ENCODE measurements around the gene ACER3. TPM values are rescaled to one million over a fixed set of nuclear protein-coding genes. Genes with fewer than 3 reads are reported as not detected.

ACER3 gene
- total and polyA plus RNA-seq, 2 donors (not counting 1 experiment from before 2014, with no cell fraction given): 3.3 to 12.9 TPM

DNA sequence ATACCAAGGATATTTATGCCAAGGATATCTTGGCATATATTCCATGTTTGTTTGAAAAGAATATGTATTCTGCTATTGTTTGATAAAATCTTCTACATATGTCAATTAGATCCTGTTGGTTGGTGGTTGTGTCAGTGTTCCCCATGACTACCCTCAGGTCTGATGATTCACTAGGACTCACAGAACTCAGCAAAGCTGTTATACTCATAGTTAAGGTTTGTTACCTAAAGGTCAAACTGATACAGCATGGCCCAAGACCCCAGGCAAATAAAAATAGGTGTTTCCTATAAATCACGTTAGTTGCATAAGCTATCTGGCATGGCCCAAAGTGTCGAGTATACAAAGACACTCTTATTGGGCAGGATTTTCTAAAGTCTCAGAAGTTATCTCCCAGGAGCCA is 143.2 kb downstream of the ACER3 start:
- Histone ChIP-seq H3K9ac (ENCODE audit: low read length) (no peak overlapping the region), H3K36me3 (replicated peaks in 1 of 2; ENCODE audit: control extremely low read depth in 1 of 2, control insufficient read depth in 1 of 2, extremely low read depth in 1 of 2, insufficient read depth in 2 of 2, low read length in 1 of 2) (no peaks in the 10 kb centered on the region), H2AFZ (ENCODE audit: insufficient read depth, low read depth, low read length, poor library complexity, severe bottlenecking) (no peak overlapping the region), H3K4me2 (replicated peaks; ENCODE audit: low read depth, low read length, poor library complexity, severe bottlenecking) (no peak overlapping the region), H3K4me3 (ENCODE audit: control extremely low read depth in 1 of 5, extremely low read depth in 1 of 5, insufficient read depth in 1 of 5, low read depth in 2 of 5, low read length in 4 of 5) (no peak overlapping the region), H3K9me3 (ENCODE audit: control extremely low read depth in 1 of 3, control insufficient read depth in 2 of 3, insufficient read depth in 1 of 3, low read length in 2 of 3) (peaks cover 0 to 3% (median 0%) of the 10 kb centered on the region in 3 donors), H3K4me1 (ENCODE audit: control insufficient read depth in 2 of 2, insufficient read depth in 2 of 2, low read length in 2 of 2) (no peaks in the 10 kb centered on the region), H3K27me3 (replicated peaks in 1 of 4; ENCODE audit: control extremely low read depth in 1 of 4, control insufficient read depth in 3 of 4, insufficient read depth in 4 of 4, low read length in 3 of 4) (no peaks in the 10 kb centered on the region), H4K20me1 (ENCODE audit: control insufficient read depth, insufficient read depth, low read length, poor library complexity, severe bottlenecking) (no peaks in the 10 kb centered on the region), H3K27ac (ENCODE audit: low read length in 2 of 2) (no peak overlapping the region), H3K79me2 (ENCODE audit: control insufficient read depth, insufficient read depth, low read length) (no peaks in the 10 kb centered on the region)
- no peak for ATAC-seq (ENCODE audit: low read depth)
- intact Hi-C loops (cut with micrococcal nuclease): no loop called here
- 76% methylated on average over 2 of the region's 2 CpGs for WGBS (ENCODE audit: insufficient coverage)
- no peak for TF ChIP-seq CTCF (IDR thresholded peaks at IDR 0.05)
- no peak for TF ChIP-seq EZH2 (IDR thresholded peaks at IDR 0.05; ENCODE audit: borderline replicate concordance, insufficient read depth, low read depth, low read length, poor library complexity, severe bottlenecking)
- H3K9me3 Mint-ChIP-seq (ENCODE audit: insufficient read depth): no peaks in the 10 kb centered on the region
- ChIA-PET CTCF (interaction anchor here (0.8 kb wide), 1 partner anchor 124 kb away, joined by 3 read pairs; no protein-coding TSS in a partner anchor), POLR2A (no interaction called here)
- H3K27ac Mint-ChIP-seq: no peak overlapping the region
- no peak for DNase-seq
- no peaks in the 10 kb centered on the region for H3K4me1 Mint-ChIP-seq
- H3K27me3 Mint-ChIP-seq: no peaks in the 10 kb centered on the region
- no peak overlapping the region for H3K4me3 Mint-ChIP-seq

GRCh38 chr11:77009533-77010160 is 148.9 kb downstream of the ACER3 start:
- H3K27me3 Mint-ChIP-seq: no peaks in the 10 kb centered on the region
- Histone ChIP-seq H3K79me2 (ENCODE audit: control insufficient read depth, insufficient read depth, low read length) (no peaks in the 10 kb centered on the region), H4K20me1 (ENCODE audit: control insufficient read depth, insufficient read depth, low read length, poor library complexity, severe bottlenecking) (no peaks in the 10 kb centered on the region), H3K36me3 (replicated peaks in 1 of 2; ENCODE audit: control extremely low read depth in 1 of 2, control insufficient read depth in 1 of 2, extremely low read depth in 1 of 2, insufficient read depth in 2 of 2, low read length in 1 of 2) (no peaks in the 10 kb centered on the region), H3K4me3 (ENCODE audit: control extremely low read depth in 1 of 5, extremely low read depth in 1 of 5, insufficient read depth in 1 of 5, low read depth in 2 of 5, low read length in 4 of 5) (no peak overlapping the region), H3K4me1 (ENCODE audit: control insufficient read depth in 2 of 2, insufficient read depth in 2 of 2, low read length in 2 of 2) (no peaks in the 10 kb centered on the region), H2AFZ (ENCODE audit: insufficient read depth, low read depth, low read length, poor library complexity, severe bottlenecking) (no peak overlapping the region), H3K27ac (ENCODE audit: low read length in 2 of 2) (no peak overlapping the region), H3K4me2 (replicated peaks; ENCODE audit: low read depth, low read length, poor library complexity, severe bottlenecking) (no peak overlapping the region), H3K9me3 (ENCODE audit: control extremely low read depth in 1 of 3, control insufficient read depth in 2 of 3, insufficient read depth in 1 of 3, low read length in 2 of 3) (peaks cover 0 to 3% (median 0%) of the 10 kb centered on the region in 3 donors), H3K9ac (ENCODE audit: low read length) (no peak overlapping the region), H3K27me3 (replicated peaks in 1 of 4; ENCODE audit: control extremely low read depth in 1 of 4, control insufficient read depth in 3 of 4, insufficient read depth in 4 of 4, low read length in 3 of 4) (no peaks in the 10 kb centered on the region)
- H3K27ac Mint-ChIP-seq: no peak overlapping the region
- ChIA-PET CTCF (no interaction called here), POLR2A (no interaction called here)
- no peaks in the 10 kb centered on the region for H3K9me3 Mint-ChIP-seq (ENCODE audit: insufficient read depth)
- TF ChIP-seq CTCF (IDR thresholded peaks at IDR 0.05): no peak
- ATAC-seq (ENCODE audit: low read depth) (no peak), DNase-seq (no peak)
- no peak overlapping the region for H3K4me3 Mint-ChIP-seq
- no peaks in the 10 kb centered on the region for H3K4me1 Mint-ChIP-seq
- intact Hi-C loops (cut with micrococcal nuclease): no loop called here
